AG04449 (cell line): Measurements from ENCODE around the gene C20orf202.
A peak's percentile ranks its signal among the peaks of the same experiment; 100 is the strongest.
"Not testable (repeated sequence)": the region's sequence is repeated elsewhere in the genome, so short reads cannot be mapped to it uniquely, and the experiment has no call there.

Source experiments
- CTCF ChIA-PET: fragments of 350-600 bp; formaldehyde crosslinking; extraction: SDS; loops from one replicate; lab custom pipeline; 2021; ENCODE audit warnings: antibody characterized with exemption; lab: Yijun Ruan, JAX
- POLR2A ChIA-PET: fragments of 400-600, 350-600 bp; formaldehyde crosslinking; extraction: SDS; loops from one replicate; lab custom pipeline; 2020; ENCODE audit warnings: antibody characterized with exemption, inconsistent platforms; lab: Yijun Ruan, JAX
- DNase-seq: peaks from one replicate; pipeline ENCODE4 v3.0.0-alpha.2; 2010; ENCODE audit warnings: low read depth, low spot score
- H3K4me3 ChIP-seq: 2 replicates; pipeline ENCODE4 v1.5.1; 2011; ENCODE audit warnings: low read depth, mild to moderate bottlenecking, control low read depth, low read length
- CTCF ChIP-seq: IDR thresholded peaks from one replicate; pipeline ENCODE4 v1.5.1; 2011; ENCODE audit warnings: mild to moderate bottlenecking, moderate library complexity, low read length, control low read depth, inconsistent platforms; ENCODE audit not compliant: insufficient read depth; ENCODE audit errors: missing control alignments

C20orf202 gene

DNA sequence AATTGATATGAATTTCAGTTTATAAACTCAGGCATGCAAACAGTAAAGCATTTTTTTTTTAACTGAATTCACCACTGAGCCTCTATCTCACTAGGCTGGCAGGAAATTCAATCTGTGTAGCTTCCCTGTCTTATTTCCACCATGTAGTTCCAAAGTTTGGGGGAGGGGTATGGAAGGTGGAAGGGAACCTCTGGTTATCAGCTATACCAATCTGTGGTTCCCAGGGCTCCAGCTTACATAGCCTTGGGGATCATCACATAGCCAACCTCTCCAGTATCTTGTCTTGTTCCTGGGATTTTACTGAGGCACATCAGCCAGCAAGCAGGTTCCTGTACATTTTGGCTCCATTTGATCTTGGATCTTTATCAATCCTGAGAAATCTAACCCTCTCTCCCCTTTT, 38.2 kb downstream of the C20orf202 start:
- H3K4me3 ChIP-seq, result no peak overlapping the region
- ChIA-PET CTCF (interaction anchor here (0.6 to 1.8 kb wide), 3 partner anchors 25 to 226 kb away, joined by 3 to 5 read pairs (median 3); no protein-coding TSS in a partner anchor), POLR2A (no interaction called here)
- TF ChIP-seq CTCF, result no peak
- no peak for DNase-seq

DNA sequence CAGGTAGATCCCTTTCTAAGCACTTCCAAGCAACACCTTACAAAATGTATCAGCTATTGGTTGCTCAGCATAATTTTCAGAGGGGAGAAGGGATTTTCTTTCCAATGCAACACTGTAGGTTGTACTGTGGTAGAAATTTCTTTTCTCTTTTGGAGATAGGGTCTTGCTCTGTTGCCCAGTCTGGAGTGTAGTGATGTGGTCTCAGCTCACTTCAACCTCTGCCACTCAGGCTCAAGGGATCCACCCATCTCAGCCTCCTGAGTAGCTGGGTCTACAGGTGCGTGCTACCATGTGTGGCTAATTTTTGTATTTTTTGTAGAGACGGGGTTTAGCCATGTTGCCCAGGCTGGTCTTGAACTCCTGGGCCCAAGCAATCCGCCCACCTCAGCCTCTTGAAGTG, 38.8 kb downstream of the C20orf202 start:
- H3K4me3 ChIP-seq, result no peak overlapping the region

GRCh38 chr20:1242530-1242929, 39.3 kb downstream of the C20orf202 start:
- no peak overlapping the region for H3K4me3 ChIP-seq
- ChIA-PET CTCF (interaction anchor here (1.8 kb wide), 1 partner anchor 225 kb away, joined by 5 read pairs; no protein-coding TSS in a partner anchor), POLR2A (interaction anchor here (0.6 kb wide), 1 partner anchor 92 kb away, joined by 5 read pairs; no protein-coding TSS in a partner anchor)
- peak; percentile 59 for DNase-seq
- TF ChIP-seq CTCF, result no peak

More for the DNA sequence above, 38.8 kb downstream of the C20orf202 start:
- POLR2A ChIA-PET, result no interaction called here
- CTCF ChIA-PET, result interaction anchor here (0.6 to 1.8 kb wide), 3 partner anchors 25 to 226 kb away, joined by 3 to 5 read pairs (median 3); no protein-coding TSS in a partner anchor
- no peak for TF ChIP-seq CTCF
- no peak for DNase-seq

DNA sequence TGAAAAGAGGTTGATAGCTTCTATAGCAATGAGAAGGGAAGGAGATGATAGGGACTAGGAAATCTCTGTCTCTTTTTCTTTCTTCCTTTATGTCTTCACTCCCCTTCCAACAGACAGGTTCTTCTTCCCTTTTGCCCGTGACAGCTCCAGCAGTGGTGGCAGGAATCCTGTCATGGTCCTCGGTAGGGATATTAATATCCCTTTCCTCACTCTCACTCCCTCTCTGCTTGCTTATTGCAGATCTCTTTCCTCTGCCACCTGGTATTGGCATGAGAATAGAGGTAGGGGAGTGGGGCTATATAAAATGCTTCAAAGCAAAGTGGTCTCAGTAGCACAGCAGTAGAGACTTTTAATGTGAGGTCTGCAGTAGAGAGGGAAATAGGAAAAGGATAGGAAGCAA, 42.3 kb downstream of the C20orf202 start:
- DNase-seq, result no peak
- TF ChIP-seq CTCF, result no peak
- no peak overlapping the region for H3K4me3 ChIP-seq
- ChIA-PET CTCF (no interaction called here), POLR2A (no interaction called here)

DNA sequence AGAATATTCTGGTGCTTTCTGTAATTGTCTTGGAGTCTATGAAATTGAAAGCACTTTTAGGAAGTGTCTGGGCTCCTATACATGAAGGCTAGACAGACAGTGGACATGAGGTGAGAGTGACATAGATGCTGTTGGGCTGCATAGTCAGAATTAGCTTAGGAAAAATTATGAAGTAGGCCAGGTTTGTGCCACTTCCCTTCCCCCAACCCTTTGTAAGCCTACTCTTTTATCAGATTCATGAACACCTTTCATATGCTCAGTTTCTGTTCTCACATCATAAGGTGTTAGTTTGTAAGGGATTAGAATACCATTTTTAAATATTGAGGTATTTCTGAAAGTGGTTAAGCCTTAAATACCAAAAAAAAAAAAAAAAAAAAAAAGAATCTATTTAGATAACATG, 44.4 kb downstream of the C20orf202 start:
- DNase-seq, result no peak
- no peak overlapping the region for H3K4me3 ChIP-seq
- ChIA-PET CTCF (interaction anchor here (0.9 to 1.4 kb wide), 2 partner anchors 20 to 35 kb away, joined by 3 read pairs; no protein-coding TSS in a partner anchor), POLR2A (no interaction called here)
- TF ChIP-seq CTCF, result no peak

DNA sequence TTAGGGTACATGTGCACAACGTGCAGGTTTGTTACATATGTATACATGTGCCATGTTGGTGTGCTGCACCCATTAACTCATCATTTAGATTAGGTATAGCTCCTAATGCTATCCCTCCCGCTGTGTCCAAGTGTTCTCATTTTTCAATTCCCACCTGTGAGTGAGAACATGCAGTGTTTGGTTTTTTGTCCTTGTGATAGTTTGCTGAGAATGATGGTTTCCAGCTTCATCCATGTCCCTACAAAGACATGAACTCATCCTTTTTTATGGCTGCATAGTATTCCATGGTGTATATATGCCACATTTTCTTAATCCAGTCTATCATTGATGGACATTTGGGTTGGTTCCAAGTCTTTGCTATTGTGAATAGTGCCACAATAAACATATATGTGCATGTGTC, 47.0 kb downstream of the C20orf202 start:
- CTCF ChIA-PET, H3K4me3 ChIP-seq, DNase-seq, POLR2A ChIA-PET: not testable (repeated sequence)

- DNase-seq, result no peak
- ChIA-PET POLR2A (no interaction called here), CTCF (no interaction called here)
- no peak overlapping the region for H3K4me3 ChIP-seq
- TF ChIP-seq CTCF, result no peak
These were observed 49.2 kb downstream of the C20orf202 start for GRCh38 chr20:1252416-1252815.
